ENCODE measurements around the gene MYO3B. TPM values are rescaled to one million over a fixed set of nuclear protein-coding genes. Genes with fewer than 3 reads are reported as not detected.
"Not testable (repeated sequence)": the region's sequence is repeated elsewhere in the genome, so short reads cannot be mapped to it uniquely, and the experiment has no call there.

MYO3B gene
- total RNA-seq, 4 donors from 2014 or later, result 6.0 to 7.4 (median 7.2) TPM

GRCh38 chr2:170671079-170671478, 493.1 kb downstream of the MYO3B start:
- H3K9me3 ChIP-seq, result no peaks in the 10 kb centered on the region
- H3K36me3 ChIP-seq, result no peaks in the 10 kb centered on the region
- H3K4me1 ChIP-seq, result no peaks in the 10 kb centered on the region
- H3K27me3 ChIP-seq, result no peaks in the 10 kb centered on the region
- TF ChIP-seq POLR2A (IDR thresholded peaks at IDR 0.05), result no peak
- no peak for TF ChIP-seq CTCF (IDR thresholded peaks at IDR 0.05)
- 89 to 90% methylated on average over 9 of the region's 9 CpGs for WGBS, 2 donors
- no peak overlapping the region for H3K27ac ChIP-seq
- intact Hi-C loops (cut with DNase I), result no loop called here
- DNase-seq, result no peak
- H3K4me3 ChIP-seq (replicated peaks in 1 of 3), result no peak overlapping the region

- H3K27me3 ChIP-seq; H3K4me1 ChIP-seq; DNase-seq; H3K27ac ChIP-seq; intact Hi-C loops (cut with DNase I); H3K4me3 ChIP-seq (replicated peaks in 1 of 3); H3K36me3 ChIP-seq; H3K9me3 ChIP-seq: not testable (repeated sequence)
These were observed 496.3 kb downstream of the MYO3B start for GRCh38 chr2:170674282-170674681.

- TF ChIP-seq CTCF (IDR thresholded peaks at IDR 0.05), result no peak
- 83 to 94% methylated on average over 6 of the region's 6 CpGs for WGBS, 2 donors
These were observed 497.8 kb downstream of the MYO3B start for GRCh38 chr2:170675701-170676100.

GRCh38 chr2:170679607-170680079, 501.7 kb downstream of the MYO3B start:
- Histone ChIP-seq H3K36me3 (no peaks in the 10 kb centered on the region), H3K4me1 (no peaks in the 10 kb centered on the region), H3K9me3 (no peaks in the 10 kb centered on the region), H3K27ac (no peak overlapping the region), H3K27me3 (no peaks in the 10 kb centered on the region), H3K4me3 (replicated peaks in 1 of 3) (no peak overlapping the region)
- intact Hi-C loops (cut with DNase I), result no loop called here
- no peak for TF ChIP-seq CTCF (IDR thresholded peaks at IDR 0.05)
- no peak for TF ChIP-seq POLR2A (IDR thresholded peaks at IDR 0.05)
- DNase-seq, result peak; percentile 15 to 31
- 24 to 35% methylated on average over 5 of the region's 5 CpGs for WGBS, 2 donors

More at GRCh38 chr2:170675701-170676100, 497.8 kb downstream of the MYO3B start:
- Histone ChIP-seq H3K27me3 (no peaks in the 10 kb centered on the region), H3K36me3 (no peaks in the 10 kb centered on the region), H3K9me3 (no peaks in the 10 kb centered on the region), H3K4me3 (replicated peaks in 1 of 3) (no peak overlapping the region), H3K4me1 (no peaks in the 10 kb centered on the region), H3K27ac (no peak overlapping the region)
- intact Hi-C loops (cut with DNase I), result no loop called here
- no peak for DNase-seq

- Histone ChIP-seq H3K27me3 (no peaks in the 10 kb centered on the region), H3K36me3 (no peaks in the 10 kb centered on the region), H3K27ac (no peak overlapping the region), H3K9me3 (no peaks in the 10 kb centered on the region), H3K4me3 (replicated peaks in 1 of 3) (no peak overlapping the region), H3K4me1 (no peaks in the 10 kb centered on the region)
- TF ChIP-seq POLR2A (IDR thresholded peaks at IDR 0.05), result no peak
- TF ChIP-seq CTCF (IDR thresholded peaks at IDR 0.05), result no peak
- intact Hi-C loops (cut with DNase I), result no loop called here
- WGBS, 2 donors, result 62 to 80% methylated on average over 2 of the region's 2 CpGs
- no peak for DNase-seq
These were observed 502.4 kb downstream of the MYO3B start for GRCh38 chr2:170680172-170680941.
